NT2/D1 (cell line): ENCODE results near the gene OTOF.

Experiments used
- SUZ12 ChIP-seq: IDR thresholded peaks from 2 replicates; pipeline ENCODE4 v1.6.1; 2011; ENCODE audit not compliant: insufficient read length, insufficient read depth; ENCODE audit errors: extremely low read depth
- ZNF274 ChIP-seq: IDR thresholded peaks from 2 replicates; pipeline ENCODE4 v1.6.1; 2011; ENCODE audit warnings: mild to moderate bottlenecking, low read depth, low read length

- TF ChIP-seq ZNF274 (no peak), SUZ12 (no peak)
Observed at GRCh38 chr2:26457695-26458364, 20.1 kb downstream of the OTOF start.
